ENCODE results near the gene RAB11FIP5. TPM values are rescaled to one million over a fixed set of nuclear protein-coding genes. Genes with fewer than 3 reads are reported as not detected.
A peak's percentile ranks its signal among the peaks of the same experiment; 100 is the strongest.

Gene RAB11FIP5
- total and polyA plus RNA-seq, 9 of the 15 experiments (the other 6 are each of a cell fraction or from before 2014, with no cell fraction given) = 1.7 to 14.4 (median 6.4) TPM

DNA sequence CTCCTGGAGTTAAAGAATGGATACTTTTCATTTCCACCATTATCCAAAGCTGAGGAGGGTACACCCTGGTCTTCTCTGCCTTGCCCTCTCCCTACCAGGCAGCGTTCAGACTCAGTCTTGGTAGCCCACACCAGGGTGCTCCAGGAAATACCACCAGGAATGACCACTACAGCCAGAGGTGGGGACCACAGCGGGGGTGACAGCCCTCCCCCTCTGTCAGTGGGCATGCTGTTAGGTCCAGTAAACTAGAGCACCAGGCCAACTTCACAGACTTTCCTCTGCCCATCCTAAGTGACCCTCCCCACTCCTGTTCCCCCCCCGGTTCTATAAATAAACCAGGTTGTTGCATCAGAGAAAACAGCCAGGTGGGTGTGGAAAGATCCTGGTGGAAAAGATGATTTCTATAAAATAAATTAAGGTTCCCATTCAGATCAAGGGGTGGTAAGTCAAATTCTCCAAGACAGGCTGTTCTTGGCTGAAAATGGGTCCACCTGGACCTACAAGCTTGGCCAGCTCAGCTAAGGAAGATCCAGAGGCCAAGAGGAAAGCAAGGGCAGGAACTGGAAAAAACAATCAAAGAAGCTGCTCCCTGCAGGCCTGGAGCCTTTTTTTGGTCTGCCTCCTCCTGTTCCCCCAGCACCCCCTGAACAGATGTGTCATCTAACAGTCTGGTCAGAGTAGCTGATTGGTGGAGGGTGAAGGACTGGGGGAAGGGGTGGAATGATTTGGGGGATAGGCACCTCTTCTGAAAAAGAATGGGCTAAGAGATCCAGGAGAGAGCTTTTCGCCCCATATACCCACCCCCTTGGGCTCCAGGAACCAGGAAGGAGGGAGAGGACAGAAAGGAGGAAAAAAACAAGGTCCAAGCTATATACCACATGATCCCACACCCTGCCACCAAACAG is 2.3 kb downstream of the RAB11FIP5 start (continued):
- TF ChIP-seq RREB1 (CRISPR knock-in tag; IDR thresholded peaks at IDR 0.05) (no peak), BDP1 (IDR thresholded peaks at IDR 0.05; ENCODE audit: insufficient read depth, insufficient read length) (no peak)
- TF ChIP-seq, protein P1, sequence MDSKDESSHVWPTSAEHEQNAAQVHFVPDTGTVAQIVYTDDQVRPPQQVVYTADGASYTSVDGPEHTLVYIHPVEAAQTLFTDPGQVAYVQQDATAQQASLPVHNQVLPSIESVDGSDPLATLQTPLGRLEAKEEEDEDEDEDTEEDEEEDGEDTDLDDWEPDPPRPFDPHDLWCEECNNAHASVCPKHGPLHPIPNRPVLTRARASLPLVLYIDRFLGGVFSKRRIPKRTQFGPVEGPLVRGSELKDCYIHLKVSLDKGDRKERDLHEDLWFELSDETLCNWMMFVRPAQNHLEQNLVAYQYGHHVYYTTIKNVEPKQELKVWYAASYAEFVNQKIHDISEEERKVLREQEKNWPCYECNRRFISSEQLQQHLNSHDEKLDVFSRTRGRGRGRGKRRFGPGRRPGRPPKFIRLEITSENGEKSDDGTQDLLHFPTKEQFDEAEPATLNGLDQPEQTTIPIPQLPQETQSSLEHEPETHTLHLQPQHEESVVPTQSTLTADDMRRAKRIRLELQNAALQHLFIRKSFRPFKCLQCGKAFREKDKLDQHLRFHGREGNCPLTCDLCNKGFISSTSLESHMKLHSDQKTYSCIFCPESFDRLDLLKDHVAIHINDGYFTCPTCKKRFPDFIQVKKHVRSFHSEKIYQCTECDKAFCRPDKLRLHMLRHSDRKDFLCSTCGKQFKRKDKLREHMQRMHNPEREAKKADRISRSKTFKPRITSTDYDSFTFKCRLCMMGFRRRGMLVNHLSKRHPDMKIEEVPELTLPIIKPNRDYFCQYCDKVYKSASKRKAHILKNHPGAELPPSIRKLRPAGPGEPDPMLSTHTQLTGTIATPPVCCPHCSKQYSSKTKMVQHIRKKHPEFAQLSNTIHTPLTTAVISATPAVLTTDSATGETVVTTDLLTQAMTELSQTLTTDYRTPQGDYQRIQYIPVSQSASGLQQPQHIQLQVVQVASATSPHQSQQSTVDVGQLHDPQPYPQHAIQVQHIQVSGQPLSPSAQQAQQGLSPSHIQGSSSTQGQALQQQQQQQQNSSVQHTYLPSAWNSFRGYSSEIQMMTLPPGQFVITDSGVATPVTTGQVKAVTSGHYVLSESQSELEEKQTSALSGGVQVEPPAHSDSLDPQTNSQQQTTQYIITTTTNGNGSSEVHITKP (IDR thresholded peaks at IDR 0.05; ENCODE audit: partially characterized antibody) = peak; percentile 47
